Measurements from ENCODE around the gene ARHGAP28. TPM values are rescaled to one million over a fixed set of nuclear protein-coding genes. Genes with fewer than 3 reads are reported as not detected.

ARHGAP28 gene
- total RNA-seq, 1 experiment from 2014 or later = 32.3 TPM

GRCh38 chr18:6960656-6961055 lies 231.1 kb downstream of the ARHGAP28 start:
- DNase-seq (ENCODE audit: low spot score) = no peak

DNA sequence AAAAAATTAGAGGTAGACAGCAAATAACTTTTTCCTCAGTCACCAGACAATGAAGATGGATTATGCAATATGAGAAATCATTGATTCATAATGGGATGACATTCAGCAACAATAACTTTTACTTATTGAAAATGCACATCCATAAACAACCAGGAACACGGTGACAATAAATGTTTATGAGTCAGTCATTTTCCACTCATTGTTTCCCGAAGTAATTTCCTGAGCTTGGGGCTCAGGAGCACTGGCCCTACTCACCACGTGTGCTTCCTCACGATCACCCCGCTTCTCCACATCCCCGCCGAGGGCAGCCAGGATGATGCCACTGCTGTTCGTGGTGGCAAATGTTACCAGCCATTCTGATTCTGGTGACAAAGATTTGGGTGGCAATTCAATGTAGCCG lies 231.8 kb downstream of the ARHGAP28 start:
- no peak for DNase-seq (ENCODE audit: low spot score)

GRCh38 chr18:6962571-6963451 lies 233.3 kb downstream of the ARHGAP28 start:
- no peak for DNase-seq (ENCODE audit: low spot score)

DNA sequence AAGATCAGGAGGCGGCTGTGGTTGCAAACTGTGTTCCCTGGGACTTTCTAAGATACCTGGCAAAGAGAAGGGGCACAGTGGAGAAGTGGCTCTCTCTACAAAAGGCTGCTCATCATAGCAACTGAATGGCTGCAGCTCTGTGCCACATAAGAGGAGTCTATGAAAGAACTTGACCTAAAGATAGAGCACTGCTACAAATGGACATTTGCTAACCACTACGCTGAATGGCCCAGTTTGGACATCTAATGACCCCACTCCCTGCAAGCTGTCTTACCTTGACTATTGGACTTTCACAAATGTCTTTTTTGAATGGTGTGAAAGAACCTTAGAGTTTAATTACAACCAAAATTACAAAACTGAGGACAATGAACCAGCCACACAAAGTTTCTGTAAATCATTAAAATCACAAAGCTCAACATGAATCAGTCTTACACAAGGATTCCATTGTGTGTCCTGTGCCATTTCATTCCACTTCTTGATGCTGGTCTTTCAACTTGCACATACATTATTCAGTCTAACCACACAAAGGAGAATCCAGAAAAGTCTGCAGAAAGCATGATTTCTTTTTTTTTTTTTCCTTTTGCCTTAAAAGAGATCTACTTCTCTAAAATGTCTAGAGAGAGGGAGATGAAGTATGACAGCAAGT lies 234.1 kb downstream of the ARHGAP28 start:
- DNase-seq (ENCODE audit: low spot score) = no peak

Data from H4 (cell line).